ENCODE measurements around the gene JHY. TPM values are rescaled to one million over a fixed set of nuclear protein-coding genes. Genes with fewer than 3 reads are reported as not detected.

JHY gene
- total RNA-seq, 4 donors from 2014 or later: 9.6 to 14.9 (median 10.6) TPM

- Histone ChIP-seq H3K4me1 (peaks cover 10 to 40% (median 26%) of the 10 kb centered on the region in 4 donors), H3K36me3 (no peaks in the 10 kb centered on the region), H3K4me3 (no peak overlapping the region), H3K27ac (replicated peaks in 1 of 4) (no peak overlapping the region), H3K27me3 (peaks cover 19 to 81% (median 62%) of the 10 kb centered on the region in 4 donors), H3K9me3 (no peaks in the 10 kb centered on the region)
- intact Hi-C loops (cut with DNase I): no loop called here
- no peak for DNase-seq (ENCODE audit: extremely low spot score)
- 15% methylated on average over 21 of the region's 21 CpGs for WGBS
- TF ChIP-seq CTCF (IDR thresholded peaks at IDR 0.05) (no peak), POLR2A (IDR thresholded peaks at IDR 0.05; ENCODE audit: low read depth) (no peak), EP300 (IDR thresholded peaks at IDR 0.05) (no peak), POLR2AphosphoS5 (IDR thresholded peaks at IDR 0.05) (no peak)
These were observed 93.6 kb downstream of the JHY start for GRCh38 chr11:122976061-122976733.

GRCh38 chr11:122976734-122977469 lies 94.3 kb downstream of the JHY start:
- DNase-seq (ENCODE audit: extremely low spot score): no peak
- intact Hi-C loops (cut with DNase I): no loop called here
- WGBS: 3% methylated on average over 50 of the region's 50 CpGs
- Histone ChIP-seq H3K9me3 (no peaks in the 10 kb centered on the region), H3K36me3 (no peaks in the 10 kb centered on the region), H3K27me3 (peaks cover 19 to 81% (median 69%) of the 10 kb centered on the region in 4 donors), H3K4me3 (peak overlapping the region; percentile 2 to 35 (median 23)), H3K27ac (replicated peaks in 1 of 4) (no peak overlapping the region), H3K4me1 (peaks cover 10 to 45% (median 28%) of the 10 kb centered on the region in 4 donors)
- TF ChIP-seq POLR2AphosphoS5 (IDR thresholded peaks at IDR 0.05) (no peak), EP300 (IDR thresholded peaks at IDR 0.05) (no peak), POLR2A (IDR thresholded peaks at IDR 0.05; ENCODE audit: low read depth) (no peak), CTCF (IDR thresholded peaks at IDR 0.05) (no peak)

GRCh38 chr11:122977470-122978298 lies 95.1 kb downstream of the JHY start:
- peak overlapping the region; percentile 2 to 35 (median 23) for H3K4me3 ChIP-seq
- no peak for DNase-seq (ENCODE audit: extremely low spot score)
- peaks cover 10 to 47% (median 28%) of the 10 kb centered on the region in 4 donors for H3K4me1 ChIP-seq
- no peak overlapping the region for H3K27ac ChIP-seq (replicated peaks in 1 of 4)
- H3K36me3 ChIP-seq: no peaks in the 10 kb centered on the region
- TF ChIP-seq POLR2AphosphoS5 (IDR thresholded peaks at IDR 0.05) (no peak), EP300 (IDR thresholded peaks at IDR 0.05) (no peak), CTCF (IDR thresholded peaks at IDR 0.05) (no peak), POLR2A (IDR thresholded peaks at IDR 0.05; ENCODE audit: low read depth) (no peak)
- 26% methylated on average over 41 of the region's 50 CpGs for WGBS
- intact Hi-C loops (cut with DNase I): no loop called here
- H3K9me3 ChIP-seq: no peaks in the 10 kb centered on the region
- peaks cover 19 to 88% (median 76%) of the 10 kb centered on the region in 4 donors for H3K27me3 ChIP-seq

GRCh38 chr11:122978299-122978620 lies 95.7 kb downstream of the JHY start:
- TF ChIP-seq CTCF (IDR thresholded peaks at IDR 0.05): no peak
- TF ChIP-seq EP300 (IDR thresholded peaks at IDR 0.05): no peak
- no peak for TF ChIP-seq POLR2A (IDR thresholded peaks at IDR 0.05; ENCODE audit: low read depth)
- no peak for TF ChIP-seq POLR2AphosphoS5 (IDR thresholded peaks at IDR 0.05)
- peaks cover 10 to 47% (median 28%) of the 10 kb centered on the region in 4 donors for H3K4me1 ChIP-seq
- H3K9me3 ChIP-seq: no peaks in the 10 kb centered on the region
- no peak for DNase-seq (ENCODE audit: extremely low spot score)
- peaks cover 19 to 94% (median 79%) of the 10 kb centered on the region in 4 donors for H3K27me3 ChIP-seq
- WGBS: 20% methylated on average over 7 of the region's 7 CpGs
- H3K4me3 ChIP-seq: no peak overlapping the region
- no peak overlapping the region for H3K27ac ChIP-seq (replicated peaks in 1 of 4)
- no peaks in the 10 kb centered on the region for H3K36me3 ChIP-seq
- intact Hi-C loops (cut with DNase I): no loop called here

Measured in esophagus muscularis mucosa (tissue), 4 donors.